Posterior cingulate gyrus (tissue), 11 donors: ENCODE measurements around the gene TPX2.

Experiments
- DNase-seq, 10 donors: peaks; one replicate each; pipeline versions ENCODE4 v3.0.0 to v3.0.0-alpha.2; 2020 to 2021; ENCODE audit warnings: mixed read lengths in 3 of 10
- intact Hi-C: fragments of 100-400 bp; cut with DNase I; formaldehyde crosslinking; loops from one replicate; pipeline ENCODE4 v1.15.1; 2023

TPX2 gene, protein sequence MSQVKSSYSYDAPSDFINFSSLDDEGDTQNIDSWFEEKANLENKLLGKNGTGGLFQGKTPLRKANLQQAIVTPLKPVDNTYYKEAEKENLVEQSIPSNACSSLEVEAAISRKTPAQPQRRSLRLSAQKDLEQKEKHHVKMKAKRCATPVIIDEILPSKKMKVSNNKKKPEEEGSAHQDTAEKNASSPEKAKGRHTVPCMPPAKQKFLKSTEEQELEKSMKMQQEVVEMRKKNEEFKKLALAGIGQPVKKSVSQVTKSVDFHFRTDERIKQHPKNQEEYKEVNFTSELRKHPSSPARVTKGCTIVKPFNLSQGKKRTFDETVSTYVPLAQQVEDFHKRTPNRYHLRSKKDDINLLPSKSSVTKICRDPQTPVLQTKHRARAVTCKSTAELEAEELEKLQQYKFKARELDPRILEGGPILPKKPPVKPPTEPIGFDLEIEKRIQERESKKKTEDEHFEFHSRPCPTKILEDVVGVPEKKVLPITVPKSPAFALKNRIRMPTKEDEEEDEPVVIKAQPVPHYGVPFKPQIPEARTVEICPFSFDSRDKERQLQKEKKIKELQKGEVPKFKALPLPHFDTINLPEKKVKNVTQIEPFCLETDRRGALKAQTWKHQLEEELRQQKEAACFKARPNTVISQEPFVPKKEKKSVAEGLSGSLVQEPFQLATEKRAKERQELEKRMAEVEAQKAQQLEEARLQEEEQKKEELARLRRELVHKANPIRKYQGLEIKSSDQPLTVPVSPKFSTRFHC

DNA sequence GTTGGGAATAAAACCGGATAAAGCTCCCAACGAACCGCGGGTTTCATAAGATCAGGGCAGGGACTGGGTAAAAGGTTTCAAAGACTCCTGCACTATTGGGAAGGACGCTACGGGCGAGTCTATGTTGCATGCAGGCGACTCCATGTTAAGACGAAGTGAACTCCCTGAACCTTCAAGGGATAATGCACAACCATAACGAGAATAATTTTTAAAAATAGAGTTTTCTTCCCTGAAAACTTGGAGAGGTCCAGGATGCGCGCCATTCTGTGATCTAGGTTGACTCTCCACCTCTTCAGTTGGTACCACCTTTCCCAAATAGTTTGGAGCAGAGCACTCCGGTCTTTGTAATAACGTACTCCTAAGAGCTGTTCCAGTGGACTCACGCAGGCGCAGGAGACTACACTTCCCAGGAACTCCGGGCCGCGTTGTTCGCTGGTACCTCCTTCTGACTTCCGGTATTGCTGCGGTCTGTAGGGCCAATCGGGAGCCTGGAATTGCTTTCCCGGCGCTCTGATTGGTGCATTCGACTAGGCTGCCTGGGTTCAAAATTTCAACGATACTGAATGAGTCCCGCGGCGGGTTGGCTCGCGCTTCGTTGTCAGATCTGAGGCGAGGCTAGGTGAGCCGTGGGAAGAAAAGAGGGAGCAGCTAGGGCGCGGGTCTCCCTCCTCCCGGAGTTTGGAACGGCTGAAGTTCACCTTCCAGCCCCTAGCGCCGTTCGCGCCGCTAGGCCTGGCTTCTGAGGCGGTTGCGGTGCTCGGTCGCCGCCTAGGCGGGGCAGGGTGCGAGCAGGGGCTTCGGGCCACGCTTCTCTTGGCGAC, at the start of gene TPX2:
Gene TPX2 (plus strand): TSS at position 562 of the 821 bp plus-strand sequence. CDS start 18,187 bp downstream, outside the sequence.
- peak; percentile 94 to 99 (median 98) for DNase-seq
- intact Hi-C loops = no loop called here

DNA sequence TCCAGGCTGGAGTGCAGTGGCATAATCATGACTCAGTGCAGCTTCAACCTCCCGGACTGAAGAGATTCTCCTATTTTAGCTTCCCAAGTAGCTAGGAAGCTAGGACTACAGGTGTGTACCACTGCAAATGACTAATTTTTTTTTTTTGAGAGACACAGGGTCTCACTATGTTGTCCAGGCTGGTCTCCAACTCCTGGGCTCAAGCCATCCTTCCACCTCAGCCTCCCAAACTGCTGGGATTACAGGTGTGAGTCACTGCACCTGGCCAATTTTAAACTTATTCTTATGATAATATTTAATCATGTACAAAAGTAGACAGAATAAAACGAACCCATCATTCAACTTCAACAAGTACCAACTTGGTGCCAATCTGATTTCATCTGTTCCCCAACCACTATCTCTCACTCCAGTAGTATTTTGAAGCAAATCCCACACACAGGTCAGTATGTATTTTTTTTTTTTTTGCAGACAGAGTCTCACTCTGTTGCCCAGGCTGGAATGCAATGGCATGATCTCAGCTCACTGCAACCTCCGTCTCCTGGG, 48.9 kb upstream of the TPX2 start:
- intact Hi-C loops = no loop called here
- DNase-seq = no peak

DNA sequence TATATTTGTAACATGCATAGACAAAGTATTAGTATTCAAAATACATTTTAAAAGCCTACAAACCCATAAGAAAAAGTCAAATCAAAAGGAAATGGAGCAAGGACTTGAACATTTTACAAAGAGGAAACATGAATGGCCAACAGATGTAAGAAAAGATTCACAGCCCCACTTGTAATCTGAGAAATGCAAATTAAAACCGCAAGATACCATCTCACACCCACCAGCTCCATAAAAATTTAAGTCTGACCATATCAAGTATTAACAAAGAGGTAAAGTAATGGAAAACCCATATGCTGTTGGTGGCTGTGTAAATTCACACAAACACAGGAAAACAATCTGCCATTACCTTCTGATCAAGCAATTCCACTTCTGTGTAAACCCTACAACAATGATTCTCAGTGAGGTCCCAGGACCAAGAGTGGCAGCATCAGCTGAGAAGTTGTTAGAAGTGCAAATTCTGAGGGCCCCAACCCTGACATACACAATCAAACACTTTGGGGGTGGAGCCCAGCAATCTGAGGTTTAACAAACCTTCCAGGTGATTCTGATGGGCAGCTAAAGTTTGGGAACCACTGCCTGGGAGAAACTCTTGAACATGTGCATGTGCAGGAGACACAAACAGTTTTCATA, 47.3 kb upstream of the TPX2 start:
- DNase-seq = no peak
- intact Hi-C loops = no loop called here

DNA sequence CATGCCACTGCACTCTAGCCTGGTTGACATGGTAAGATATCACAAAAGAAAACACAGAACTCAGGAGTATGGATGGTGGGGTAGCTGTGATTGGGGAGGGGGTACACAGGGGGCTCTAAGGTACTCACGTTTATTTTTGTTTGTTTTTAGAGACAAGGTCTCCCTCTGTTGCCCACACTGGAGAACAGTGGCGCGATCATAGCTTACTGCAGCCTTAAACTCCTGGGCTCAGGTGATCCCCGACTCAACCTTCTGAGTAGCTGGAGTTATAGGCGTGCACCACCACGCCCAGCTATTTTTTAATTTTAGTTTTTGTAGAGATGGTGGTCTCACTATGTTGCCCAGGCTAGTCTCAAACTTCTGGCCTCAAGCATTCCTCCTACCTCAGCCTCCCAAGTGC, 45.7 kb upstream of the TPX2 start:
- DNase-seq = no peak
- intact Hi-C loops = no loop called here

DNA sequence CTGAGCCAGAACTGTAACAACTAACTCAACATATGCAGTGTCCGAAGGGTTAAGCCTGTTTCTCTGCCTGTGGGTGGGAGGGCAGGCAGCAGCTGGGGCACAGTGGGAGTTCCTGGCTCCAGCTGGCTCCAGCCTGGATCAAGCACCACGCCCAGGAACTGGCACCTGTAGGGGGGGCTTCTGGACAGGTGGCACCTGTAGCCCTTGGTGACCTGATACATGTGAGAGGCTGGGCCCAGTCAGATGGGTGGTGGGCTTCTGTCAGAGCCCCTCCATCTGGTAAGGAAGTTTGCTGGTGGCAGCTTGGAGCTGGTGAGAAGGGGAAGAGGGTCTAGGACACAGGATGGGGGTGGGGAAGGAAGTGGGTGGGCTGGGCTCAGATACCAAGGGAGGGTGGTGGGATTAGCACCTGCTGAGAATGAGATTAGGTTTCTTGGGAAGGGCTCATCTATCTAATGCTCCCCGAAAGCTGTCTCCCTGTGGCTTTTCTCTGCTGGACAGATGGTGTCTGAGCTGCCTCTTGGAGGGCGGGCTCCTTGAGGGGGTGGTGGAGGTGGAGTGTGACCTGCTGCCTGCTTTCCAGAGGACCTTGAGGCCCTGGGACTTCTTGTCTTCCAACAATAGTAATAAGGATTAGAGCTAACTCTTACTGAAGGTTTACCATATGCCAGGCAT, 45.0 kb upstream of the TPX2 start:
- intact Hi-C loops = no loop called here
- DNase-seq = no peak

DNA sequence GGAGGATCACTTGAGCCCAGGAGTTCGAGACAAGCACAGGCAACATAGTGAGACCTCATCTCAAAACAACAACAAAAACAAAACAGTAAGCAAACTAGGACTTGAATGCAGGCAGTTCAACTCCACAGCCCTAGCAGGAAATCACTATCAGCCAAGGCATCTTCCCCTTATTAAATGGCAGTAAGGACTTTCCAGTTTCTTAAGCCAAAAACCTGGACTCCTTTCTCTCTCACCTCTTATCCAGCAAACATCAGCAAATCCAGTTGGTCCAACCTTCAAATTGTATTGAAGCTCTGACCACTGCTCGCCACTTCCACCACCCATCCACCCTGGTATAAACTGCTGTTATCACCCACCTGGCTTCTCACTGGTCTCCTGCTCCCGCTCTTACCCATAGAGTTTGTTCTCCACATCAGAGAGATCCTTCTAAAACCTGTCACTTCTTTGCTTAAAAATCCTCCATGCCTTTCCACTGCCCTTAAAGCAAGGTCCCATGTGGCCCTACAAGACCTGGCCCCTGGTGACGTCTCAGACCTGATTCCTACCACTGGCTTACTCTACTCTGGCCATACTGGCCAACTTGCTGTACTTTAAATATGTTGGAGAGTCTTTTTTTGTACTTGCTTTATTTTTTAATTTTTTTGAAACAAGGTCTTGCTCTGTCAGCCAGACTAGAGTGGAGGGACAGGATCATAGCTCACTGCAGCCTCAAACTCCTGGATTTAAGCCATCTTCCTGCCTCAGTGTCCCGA, 44.1 kb upstream of the TPX2 start:
- intact Hi-C loops = no loop called here
- no peak for DNase-seq

DNA sequence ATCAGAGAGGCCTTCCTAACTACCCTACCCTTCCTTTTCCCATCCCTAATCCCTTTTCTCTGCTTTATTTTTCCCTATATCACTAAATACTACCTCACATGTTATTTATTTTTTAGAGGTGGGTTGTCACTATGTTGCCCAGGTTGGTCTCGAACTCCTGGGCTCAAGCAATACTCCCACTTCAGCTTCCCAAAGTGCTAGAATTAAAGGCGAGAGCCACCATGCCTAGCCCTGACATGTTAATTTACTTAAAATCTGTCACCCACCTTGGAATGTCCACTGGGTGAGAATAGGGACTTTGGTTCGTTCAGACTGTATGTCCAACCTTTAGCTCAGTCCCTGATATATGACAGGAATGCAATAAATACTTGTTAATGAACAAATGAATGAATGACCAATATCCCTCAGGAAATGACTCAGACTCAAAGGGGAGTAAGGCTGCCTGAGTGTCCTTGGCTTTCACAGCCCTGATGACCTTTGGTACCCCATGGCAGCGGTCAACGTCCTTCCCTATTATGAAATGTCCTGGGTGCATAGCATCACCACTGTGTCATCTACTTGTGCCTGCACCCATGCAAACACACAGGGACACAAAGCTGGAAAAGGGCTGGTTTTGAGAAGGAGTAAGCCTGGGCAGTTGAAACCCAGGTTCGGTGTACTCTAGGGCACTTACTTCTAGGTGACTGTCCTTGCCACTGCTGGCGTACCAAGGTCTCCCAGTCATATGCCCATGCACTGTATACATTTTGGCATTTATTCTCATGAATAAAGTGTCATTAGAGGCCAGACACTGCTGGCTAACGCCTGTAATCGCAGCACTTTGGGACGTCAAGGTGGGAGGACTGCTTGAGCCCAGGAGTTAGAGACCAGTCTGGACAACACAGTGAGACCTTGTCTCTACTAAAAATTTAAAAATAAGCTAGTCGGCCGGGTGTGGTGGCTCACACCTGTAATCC, 43.0 kb upstream of the TPX2 start:
- intact Hi-C loops = no loop called here

DNA sequence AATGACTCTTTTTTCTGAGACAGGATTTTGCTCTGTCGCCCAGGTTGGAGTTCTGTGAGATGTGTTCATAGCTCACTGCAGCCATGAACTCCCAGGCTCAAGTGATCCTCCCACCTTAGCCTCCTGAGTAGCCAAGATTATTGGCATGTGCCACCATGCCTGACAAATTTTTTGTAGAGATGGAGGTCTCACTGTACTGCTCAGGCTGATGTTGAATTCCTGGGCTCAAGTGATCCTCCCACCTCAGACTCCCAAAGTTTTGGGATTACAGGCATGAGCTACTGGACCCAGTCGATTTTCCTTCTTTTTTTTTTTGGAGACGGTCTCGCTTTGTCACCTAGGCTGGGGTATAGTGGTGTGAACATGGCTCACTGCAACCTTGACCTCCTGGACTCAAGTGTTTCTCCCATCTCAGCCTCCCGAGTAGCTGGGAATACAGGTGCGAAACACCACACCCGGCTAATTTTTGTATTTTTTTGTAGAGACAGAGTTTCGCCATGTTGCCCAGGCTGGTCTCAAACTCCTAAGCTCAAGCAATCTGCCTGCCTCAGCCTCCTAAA, 40.8 kb upstream of the TPX2 start:
- intact Hi-C loops = no loop called here
- DNase-seq = no peak

More for the DNA sequence above, 43.0 kb upstream of the TPX2 start:
- no peak for DNase-seq

DNA sequence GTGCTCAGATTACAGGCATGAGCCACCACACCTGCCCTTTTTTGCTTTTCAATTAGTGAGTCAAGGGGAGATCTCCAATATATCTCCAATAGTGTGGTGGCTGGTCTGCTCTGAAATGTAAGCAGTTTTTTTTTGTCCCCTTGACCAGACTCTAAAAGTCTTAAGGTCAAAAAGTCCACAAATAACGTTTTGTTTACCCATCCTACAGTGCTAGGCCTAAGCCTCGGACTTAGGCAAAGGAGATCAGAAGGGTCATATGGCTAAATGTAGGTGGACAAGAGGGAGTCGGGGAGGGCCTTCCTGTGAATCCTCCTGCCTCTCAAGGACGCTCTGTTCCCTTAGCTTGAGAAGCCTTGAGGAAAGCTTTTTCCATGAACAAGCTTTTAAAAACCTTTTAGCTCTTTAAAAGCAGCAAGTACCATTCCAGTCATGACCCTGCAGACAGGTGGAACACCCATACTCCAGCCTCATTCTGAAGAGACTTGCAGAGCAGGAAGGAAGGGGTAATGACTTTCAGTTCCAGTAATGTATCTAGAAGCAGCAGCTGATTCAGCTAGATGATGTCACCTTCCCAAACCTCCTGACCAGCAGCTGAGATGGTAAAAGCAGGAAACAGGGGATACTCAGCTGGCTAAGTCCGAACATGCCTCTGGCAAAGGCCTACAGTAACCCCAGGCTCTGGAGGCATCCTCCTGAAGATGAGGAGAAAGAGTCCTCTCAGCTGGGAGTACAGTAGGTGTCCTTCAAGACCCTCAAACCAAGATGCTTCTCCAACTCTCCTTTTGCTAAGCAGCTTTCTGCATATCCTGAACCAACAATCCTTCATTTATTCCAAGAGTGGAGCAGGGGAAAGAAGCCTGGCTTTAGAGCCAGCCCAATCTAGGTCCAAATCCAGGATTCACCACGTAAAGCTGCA, 40.0 kb upstream of the TPX2 start:
- DNase-seq = peak in 6 of 10 donors; percentile 18 to 87 (median 48)
- intact Hi-C loops = no loop called here

DNA sequence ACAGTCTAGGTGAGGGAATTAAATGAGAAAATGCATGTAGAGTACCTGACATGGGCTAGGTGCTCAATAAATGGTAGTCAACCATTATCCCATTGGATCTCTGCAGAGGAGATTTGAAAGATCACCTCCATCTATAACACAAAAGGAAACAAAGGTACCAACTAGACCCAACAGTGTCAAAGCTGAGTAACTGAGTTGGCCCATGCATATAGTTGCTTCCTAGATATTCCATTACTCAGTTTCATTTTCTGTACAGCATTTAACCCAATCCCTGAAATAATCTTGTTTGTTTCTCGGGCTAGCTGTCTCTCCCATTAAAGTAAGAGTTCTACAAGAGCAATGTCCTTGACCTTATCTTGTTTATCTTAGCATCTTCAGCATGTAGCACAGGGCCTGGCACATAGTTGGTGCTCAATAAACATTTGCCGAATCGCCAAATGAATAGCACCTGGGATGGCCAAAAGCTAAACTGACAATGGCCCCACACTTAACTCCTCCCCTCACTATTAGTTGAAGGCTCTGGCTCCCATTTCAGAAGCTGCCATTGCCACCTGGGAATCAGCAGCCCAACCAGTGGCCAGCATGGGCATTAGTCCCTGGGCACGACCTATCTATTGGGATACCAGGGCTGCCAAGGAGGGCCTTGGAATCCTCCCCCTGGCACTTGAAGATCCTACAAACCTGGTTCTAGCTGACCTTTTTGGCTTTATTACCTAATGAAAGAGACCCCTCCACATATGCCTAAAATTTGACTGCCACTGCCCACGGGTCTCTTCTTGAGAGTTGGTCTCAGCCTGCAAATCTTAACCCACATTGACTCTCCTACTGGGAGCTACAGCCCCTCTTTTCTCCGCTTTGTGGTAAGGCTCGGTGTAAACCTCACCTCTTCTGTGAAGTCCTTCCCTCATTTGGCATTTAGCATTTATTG, 39.0 kb upstream of the TPX2 start:
- intact Hi-C loops = no loop called here
- DNase-seq = no peak

DNA sequence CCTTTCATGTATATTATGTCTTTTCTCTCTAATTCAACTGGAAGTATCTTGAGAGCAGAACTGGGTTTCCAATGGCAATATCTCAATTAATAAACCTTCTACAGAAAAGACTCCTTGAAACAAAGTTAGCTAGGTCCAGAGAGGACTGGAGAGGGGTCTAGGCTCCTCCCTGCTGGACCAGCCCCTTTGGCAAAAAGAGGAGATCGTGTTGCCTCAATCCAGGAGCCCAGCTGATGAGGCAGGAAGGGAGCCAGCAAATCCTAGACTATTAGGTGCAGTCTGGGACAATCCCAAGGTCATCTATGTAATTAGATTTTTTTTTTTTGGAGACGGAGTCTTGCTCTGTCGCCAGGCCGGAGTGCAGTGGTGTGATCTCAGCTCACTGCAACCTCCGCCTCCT, 38.3 kb upstream of the TPX2 start:
- intact Hi-C loops = no loop called here
- DNase-seq = no peak

DNA sequence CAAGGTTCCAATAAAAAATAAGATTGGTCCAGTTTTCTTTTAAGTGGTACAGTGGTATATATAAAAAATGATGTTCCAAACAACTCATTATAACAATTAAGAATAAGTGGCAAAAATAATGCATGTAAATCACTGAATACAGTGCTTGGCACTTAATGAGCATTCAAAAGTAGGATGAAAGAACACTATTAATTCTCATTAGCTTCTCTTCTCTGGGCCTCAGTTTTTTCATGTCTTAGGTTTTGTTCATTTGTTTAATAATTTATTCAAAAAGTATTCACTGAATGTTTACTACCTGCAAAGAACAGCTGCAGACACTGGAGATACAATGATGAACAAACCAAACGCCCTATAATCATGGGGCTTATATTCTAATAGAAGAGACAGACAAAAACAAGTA, 37.5 kb upstream of the TPX2 start:
- intact Hi-C loops = no loop called here
- no peak for DNase-seq

DNA sequence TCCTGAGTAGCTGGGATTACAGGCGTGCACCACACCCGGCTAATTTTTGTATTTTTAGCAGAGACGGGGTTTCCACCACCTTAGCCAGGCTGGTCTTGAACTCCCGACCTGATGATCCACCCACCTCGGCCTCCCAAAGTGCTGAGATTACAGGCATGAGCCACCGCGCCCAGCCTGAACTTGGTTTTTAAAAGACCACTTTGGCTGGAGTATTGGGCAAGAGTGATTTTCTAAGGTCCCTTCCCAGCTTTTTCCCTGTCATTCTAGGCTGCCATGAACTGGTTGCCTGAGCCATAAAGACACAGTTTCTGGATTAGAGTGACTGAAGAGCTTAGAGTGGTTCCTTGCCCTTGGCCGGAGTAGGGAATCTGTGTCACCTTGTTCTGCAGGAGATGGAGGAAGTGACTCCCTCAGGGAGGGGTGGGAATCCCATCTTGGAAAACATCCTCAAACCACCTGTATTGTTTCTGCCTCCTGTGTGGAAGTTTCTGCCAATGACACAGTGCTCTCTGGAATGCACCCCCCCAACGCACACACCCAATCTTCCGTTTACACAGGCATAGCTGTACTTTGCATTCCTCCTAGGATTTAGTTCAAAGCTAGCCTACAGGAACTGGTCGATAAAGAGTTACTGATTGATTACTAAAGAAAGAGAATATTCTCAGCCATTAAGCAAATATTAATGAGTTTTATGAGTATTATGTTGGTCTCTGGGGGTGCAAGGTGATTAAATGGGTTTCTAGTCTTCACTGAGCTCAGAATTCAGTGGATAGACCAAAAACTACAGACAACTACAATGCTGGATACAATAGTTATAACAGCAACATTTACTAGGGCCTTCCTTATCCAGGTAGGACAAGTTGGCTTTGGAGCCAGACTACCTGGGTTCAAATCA, 34.6 kb upstream of the TPX2 start:
- intact Hi-C loops = no loop called here
- no peak for DNase-seq

DNA sequence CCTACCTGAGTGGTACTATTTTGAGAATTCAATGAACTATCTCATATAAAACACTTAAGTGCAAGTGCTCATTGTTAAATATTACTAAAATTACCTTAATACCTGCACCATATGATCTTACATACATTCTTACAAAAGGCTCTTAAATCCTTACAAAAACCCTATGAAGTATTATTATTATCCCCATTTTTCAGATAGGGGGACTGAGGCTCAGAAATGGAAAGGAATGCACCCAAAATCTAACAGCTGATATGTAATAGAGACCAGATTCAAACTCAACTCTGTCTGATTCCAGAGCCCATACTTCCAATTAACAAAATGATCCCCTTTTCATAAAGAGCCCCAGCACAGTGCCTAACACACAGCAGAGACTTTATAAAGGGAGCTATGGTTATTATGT, 33.9 kb upstream of the TPX2 start:
- DNase-seq = no peak
- intact Hi-C loops = no loop called here
